Stimulated activated naive CD4-positive, alpha-beta T cell treated with Interleukin-2 at 50 U/mL for 16 hours (primary cell): ENCODE data around the gene CSNK1A1L.
A peak's percentile ranks its signal among the peaks of the same experiment; 100 is the strongest.
"Not testable (repeated sequence)": the region's sequence is repeated elsewhere in the genome, so short reads cannot be mapped to it uniquely, and the experiment has no call there.

Experiments
- DNase-seq: peaks from one replicate; lab custom pipeline; 2025; lab: John Stamatoyannopoulos, UW

Gene CSNK1A1L

DNA sequence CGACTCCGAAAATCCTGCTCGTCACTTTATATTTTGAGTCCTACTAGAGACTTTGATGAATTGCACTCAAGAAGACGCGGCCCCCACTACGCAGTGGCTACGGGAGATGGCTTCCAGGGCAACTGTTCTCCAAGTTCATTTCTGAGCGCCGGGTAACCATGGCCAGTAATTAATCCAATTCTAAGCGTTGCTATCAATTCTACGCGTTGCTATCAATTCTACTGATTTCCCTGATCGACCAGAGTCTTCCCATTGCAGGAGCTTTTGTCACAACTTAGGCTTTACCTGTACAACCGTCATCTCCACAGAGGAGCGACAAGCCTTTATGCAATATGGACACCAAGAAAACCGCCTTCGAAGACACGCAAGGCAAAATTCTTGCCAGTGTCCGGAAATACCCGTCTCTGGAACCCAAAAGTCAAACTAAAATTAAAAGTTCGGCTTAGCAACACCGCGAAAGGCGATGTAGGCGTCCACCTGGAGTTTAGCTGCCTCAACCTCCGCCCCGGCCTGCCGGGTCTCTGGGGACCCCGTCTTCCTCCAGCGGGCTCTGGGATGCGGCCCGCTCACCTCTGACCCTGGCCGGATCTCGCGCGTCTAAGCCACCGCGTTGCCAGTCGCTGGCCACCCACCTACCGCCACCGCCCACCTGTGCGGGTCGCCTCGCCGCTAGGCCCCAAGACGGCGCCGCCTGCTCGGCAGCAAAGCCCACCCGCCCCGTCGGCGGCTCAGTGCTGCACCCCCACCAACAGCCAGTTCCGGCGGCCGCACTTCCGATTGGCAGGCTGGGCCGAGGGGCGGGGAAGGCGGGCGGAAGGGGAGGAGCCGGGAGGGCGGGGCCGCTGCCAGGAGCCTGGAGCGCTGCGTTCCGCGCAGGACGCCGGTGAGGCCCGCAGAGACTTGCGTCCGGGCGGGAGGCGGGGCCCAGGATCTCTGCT lies 46.3 kb downstream of the CSNK1A1L start, which contains the start of gene SUPT20H:
Gene SUPT20H, minus strand, starts transcription at position 779 of the 938 bp plus-strand sequence. CDS start 8,198 bp downstream, outside the sequence.
- peak; percentile 95 for DNase-seq

DNA sequence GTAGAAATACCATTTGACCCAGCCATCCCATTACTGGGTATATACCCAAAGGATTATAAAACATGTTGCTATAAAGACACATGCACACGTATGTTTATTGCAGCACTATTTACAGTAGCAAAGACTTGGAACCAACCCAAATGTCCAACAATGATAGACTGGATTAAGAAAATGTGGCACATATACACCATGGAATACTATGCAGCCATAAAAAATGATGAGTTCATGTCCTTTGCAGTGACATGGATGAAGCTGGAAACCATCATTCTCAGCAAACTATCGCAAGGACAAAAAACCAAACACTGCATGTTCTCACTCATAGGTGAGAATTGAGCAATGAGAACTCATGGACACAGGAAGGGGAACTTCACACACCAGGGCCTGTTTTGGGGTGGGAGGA lies 49.2 kb downstream of the CSNK1A1L start:
- not testable (repeated sequence) for DNase-seq
